G401 (cell line): ENCODE measurements around the gene GSX1. TPM values are rescaled to one million over a fixed set of nuclear protein-coding genes. Genes with fewer than 3 reads are reported as not detected.
"Not testable (repeated sequence)": the region's sequence is repeated elsewhere in the genome, so short reads cannot be mapped to it uniquely, and the experiment has no call there.

ENCODE experiments used
- DNase-seq: peaks from one replicate; pipeline ENCODE4 v3.0.0-alpha.2; 2015; ENCODE audit warnings: low spot score
- in situ Hi-C: cut with HindIII; loops from 2 replicates; pipeline ENCODE4 v1.10.0; 2016; ENCODE audit warnings: low sequenced_read_pairs, mixed read lengths
- total RNA-seq: library from RNA; depleted of rRNA; stranded (reverse); fragments of >200 nt; shearing (Covaris generic); gene quantifications from 2 replicates; pipeline ENCODE4 v1.2.3, GENCODE V29; 2014; rRNA removed

GSX1 gene
- total RNA-seq: not detected in 2 replicates

- no peak for DNase-seq
- in situ Hi-C loops: no loop called here
Observed at GRCh38 chr13:27792393-27793218, at the start of gene GSX1. Gene GSX1, plus strand, starts transcription at chr13:27792483. Its CDS starts 208 bp downstream, at chr13:27792691.

- DNase-seq: no peak
Observed at GRCh38 chr13:27744801-27745200, 47.5 kb upstream of the GSX1 start.

GRCh38 chr13:27745301-27745700 is 47.0 kb upstream of the GSX1 start:
- DNase-seq: no peak
- in situ Hi-C loops: no loop called here

More at GRCh38 chr13:27744801-27745200, 47.5 kb upstream of the GSX1 start:
- in situ Hi-C loops: no loop called here

GRCh38 chr13:27748143-27748542 is 44.1 kb upstream of the GSX1 start:
- DNase-seq, in situ Hi-C loops: not testable (repeated sequence)

GRCh38 chr13:27751953-27752532 is 40.2 kb upstream of the GSX1 start:
- in situ Hi-C loops: no loop called here
- no peak for DNase-seq

- in situ Hi-C loops: no loop called here
- DNase-seq: no peak
Observed at GRCh38 chr13:27765650-27766049, 26.6 kb upstream of the GSX1 start.

- DNase-seq: peak; percentile 30
- in situ Hi-C loops: no loop called here
Observed at GRCh38 chr13:27770809-27771208, 21.5 kb upstream of the GSX1 start.

GRCh38 chr13:27772651-27773425 is 19.4 kb upstream of the GSX1 start:
- no peak for DNase-seq
- in situ Hi-C loops: no loop called here

- in situ Hi-C loops: no loop called here
- DNase-seq: no peak
Observed at GRCh38 chr13:27774169-27774568, 18.1 kb upstream of the GSX1 start.

- in situ Hi-C loops: no loop called here
- no peak for DNase-seq
Observed at GRCh38 chr13:27774651-27775050, 17.6 kb upstream of the GSX1 start.

GRCh38 chr13:27775943-27776342 is 16.3 kb upstream of the GSX1 start:
- in situ Hi-C loops: no loop called here
- DNase-seq: no peak

- DNase-seq: no peak
- in situ Hi-C loops: no loop called here
Observed at GRCh38 chr13:27782151-27782550, 10.1 kb upstream of the GSX1 start.

- in situ Hi-C loops: no loop called here
- DNase-seq: peak; percentile 49
Observed at GRCh38 chr13:27783111-27783510, 9.2 kb upstream of the GSX1 start.

- no peak for DNase-seq
- in situ Hi-C loops: no loop called here
Observed at GRCh38 chr13:27788271-27788670, 4.0 kb upstream of the GSX1 start.

- no peak for DNase-seq
- in situ Hi-C loops: no loop called here
Observed at GRCh38 chr13:27789153-27789494, 3.2 kb upstream of the GSX1 start.

GRCh38 chr13:27789495-27790303 is 2.6 kb upstream of the GSX1 start:
- no peak for DNase-seq

GRCh38 chr13:27790523-27790922 is 1.8 kb upstream of the GSX1 start:
- DNase-seq: no peak
- in situ Hi-C loops: no loop called here

More at GRCh38 chr13:27789495-27790303, 2.6 kb upstream of the GSX1 start:
- in situ Hi-C loops: no loop called here

GRCh38 chr13:27791146-27791900 is 960 bp upstream of the GSX1 start:
- DNase-seq: no peak

More at GRCh38 chr13:27791146-27791900, 960 bp upstream of the GSX1 start:
- in situ Hi-C loops: no loop called here
